GM12878 (cell line): ENCODE data around the gene MEP1A. TPM values are rescaled to one million over a fixed set of nuclear protein-coding genes. Genes with fewer than 3 reads are reported as not detected.

Source experiments
- ATAC-seq: fragments of 200-7000 bp; cut with Tn5 transposase; 3 replicates; pipeline ENCODE4 v1.9.1; 2020; ENCODE audit warnings: mild to moderate bottlenecking, moderate library complexity
- BruUV-seq: library from RNA; stranded (reverse); fragments of 400-500 nt; replicated peaks from 2 replicates; lab custom pipeline; 2021; lab: Mats Ljungman, UMichigan
- CTCF ChIA-PET: fragments of 300-600 bp; sonication (Branson Sonifier 250); formaldehyde crosslinking; extraction: SDS; loops from one replicate; lab custom pipeline; 2021; ENCODE audit warnings: inconsistent platforms; lab: Yijun Ruan, JAX
- POLR2A ChIA-PET: fragments of 350-600 bp; formaldehyde crosslinking; extraction: SDS; loops from one replicate; lab custom pipeline; 2021; ENCODE audit warnings: inconsistent platforms; lab: Charles Lee
- RAD21 ChIA-PET: fragments of 300-600 bp; sonication (Branson Sonifier 250); formaldehyde crosslinking; loops from one replicate; lab custom pipeline; 2023; ENCODE audit warnings: antibody characterized with exemption; ENCODE audit not compliant: unreplicated experiment; lab: Charles Lee
- SMC1A ChIA-PET: fragments of 300-600 bp; sonication (Branson Sonifier 250); formaldehyde crosslinking; loops from one replicate; lab custom pipeline; 2023; ENCODE audit not compliant: unreplicated experiment, uncharacterized antibody; lab: Charles Lee
- DNase-seq: peaks from one replicate; pipeline ENCODE4 v3.0.0-alpha.2; 2011; ENCODE audit warnings: low read depth, low spot score
- FAIRE-seq: peaks from 3 replicates; lab custom pipeline; 2011; peaks lifted over from hg19 to GRCh38; lab: Jason Lieb, UNC
- H2AFZ ChIP-seq: 2 replicates; pipeline ENCODE4 v1.6.0; 2011; ENCODE audit warnings: low read depth, low read length, control low read depth; ENCODE audit not compliant: control insufficient read depth
- H3K27ac ChIP-seq: 2 replicates; pipeline ENCODE4 v1.5.1; 2011; ENCODE audit warnings: control low read depth; ENCODE audit not compliant: control insufficient read depth, insufficient read depth
- H3K27me3 ChIP-seq, 2 experiments: replicated peaks in 1 of 2; 2 replicates each; pipeline versions ENCODE4 v1.6.0 to v1.6.1; 2011; ENCODE audit warnings: low read length in 1 of 2; ENCODE audit not compliant: control insufficient read depth in 2 of 2, insufficient read depth in 2 of 2
- H3K36me3 ChIP-seq, 2 experiments: 2 replicates each; pipeline ENCODE4 v1.5.1; 2011; ENCODE audit warnings: low read length in 1 of 2; ENCODE audit not compliant: control insufficient read depth in 2 of 2, insufficient read depth in 2 of 2
- H3K4me1 ChIP-seq: 2 replicates; pipeline ENCODE4 v1.6.1; 2011; ENCODE audit warnings: mild to moderate bottlenecking, low read length, moderate library complexity, mixed read lengths; ENCODE audit not compliant: control insufficient read depth, insufficient read depth
- H3K4me2 ChIP-seq: 2 replicates; pipeline ENCODE4 v1.6.0; 2011; ENCODE audit warnings: control low read depth; ENCODE audit not compliant: control insufficient read depth, insufficient read depth
- H3K4me3 ChIP-seq: fragments of 200-600 bp; sonication (generic); 2 replicates; pipeline ENCODE4 v1.5.1; 2016
- H3K79me2 ChIP-seq: 2 replicates; pipeline ENCODE4 v1.6.0; 2011; ENCODE audit warnings: low read length; ENCODE audit not compliant: control insufficient read depth, insufficient read depth
- H3K9ac ChIP-seq: 2 replicates; pipeline ENCODE4 v1.8.0; 2011; ENCODE audit warnings: low read length, control low read depth, mixed read lengths; ENCODE audit not compliant: control insufficient read depth, insufficient read depth
- H3K9me3 ChIP-seq: replicated peaks from 3 replicates; pipeline ENCODE4 v1.5.1; 2011; ENCODE audit warnings: mild to moderate bottlenecking, low read length; ENCODE audit not compliant: control insufficient read depth, insufficient read depth
- H4K20me1 ChIP-seq: 2 replicates; pipeline ENCODE4 v1.6.0; 2011; ENCODE audit not compliant: control insufficient read depth, insufficient read depth
- CHD2 ChIP-seq: IDR thresholded peaks from 2 replicates; pipeline ENCODE4 v1.6.1; 2011; ENCODE audit warnings: low read depth, low read length, improper control_type of control experiment, borderline replicate concordance
- EGR1 ChIP-seq, 2 experiments: IDR thresholded peaks; 1 replicate in 1 of 2; 2 replicates in 1 of 2; pipeline ENCODE4 v1.6.1; 2011 to 2012; ENCODE audit warnings: low read depth in 2 of 2, low read length in 2 of 2, borderline replicate concordance in 1 of 2, mild to moderate bottlenecking in 1 of 2, moderate library complexity in 1 of 2
- HDGF ChIP-seq: fragments of 450-650 bp; IDR thresholded peaks from 2 replicates; pipeline ENCODE4 v1.6.1; 2016; ENCODE audit warnings: antibody characterized with exemption
- NBN ChIP-seq: fragments of 450-650 bp; IDR thresholded peaks from 2 replicates; pipeline ENCODE4 v1.6.1; 2016
- RFX5 ChIP-seq: IDR thresholded peaks from 2 replicates; pipeline ENCODE4 v1.6.1; 2011; ENCODE audit warnings: low read depth, low read length, improper control_type of control experiment
- SMAD1 ChIP-seq: fragments of 450-650 bp; IDR thresholded peaks from 2 replicates; pipeline ENCODE4 v1.6.1; 2018; ENCODE audit warnings: mild to moderate bottlenecking, low read depth; ENCODE audit not compliant: partially characterized antibody
- TBL1XR1 ChIP-seq: IDR thresholded peaks from 2 replicates; pipeline ENCODE4 v1.6.1; 2012; ENCODE audit warnings: low read depth, low read length, improper control_type of control experiment
- TCF3 ChIP-seq: IDR thresholded peaks from 2 replicates; pipeline ENCODE4 v1.6.1; 2012; ENCODE audit warnings: low read depth, mild to moderate bottlenecking, low read length, borderline replicate concordance; ENCODE audit not compliant: insufficient read depth
- USF2 ChIP-seq: IDR thresholded peaks from 2 replicates; pipeline ENCODE4 v1.6.1; 2011; ENCODE audit warnings: low read depth, low read length, improper control_type of control experiment, borderline replicate concordance
- ZNF384 ChIP-seq: IDR thresholded peaks from 2 replicates; pipeline ENCODE4 v1.6.1; 2012; ENCODE audit warnings: low read depth, mild to moderate bottlenecking, low read length, improper control_type of control experiment, borderline replicate concordance
- ZNF622 ChIP-seq: fragments of 450-650 bp; IDR thresholded peaks from 2 replicates; pipeline ENCODE4 v1.6.1; 2017; ENCODE audit warnings: mild to moderate bottlenecking, inconsistent platforms
- WGBS: methylation state at CpG from one replicate; pipeline ENCODE4 v1.1.6; 2016; ENCODE audit warnings: low lambda C conversion rate; ENCODE audit not compliant: insufficient replicate concordance, insufficient coverage; ENCODE audit errors: missing lambda C conversion rate; 5-methylcytosine and 5-hydroxymethylcytosine counted together
- in situ Hi-C: fragments of 300-500 bp; cut with MboI; formaldehyde crosslinking; loops from 9 replicates; pipeline ENCODE4 v1.14.3; 2018; ENCODE audit warnings: mixed read lengths
- intact Hi-C: fragments of 100-400 bp; cut with micrococcal nuclease; formaldehyde crosslinking; loops from one replicate; pipeline ENCODE4 v1.14.2; 2022; ENCODE audit not compliant: unreplicated experiment
- polyA plus RNA-seq, 11 experiments: library from polyadenylated mRNA; depleted of rRNA in 4 of 11; unstranded in 6 of 11; stranded (reverse) in 5 of 11; fragments of >200 nt; fragmentation: Nextera tagmentation in 4 of 11; fragmentation: Illumina TruSeq in 1 of 11; extraction: Ambion mirVana in 4 of 11; extraction: Trizol in 1 of 11; gene quantifications; 1 replicate in 1 of 11; 2 replicates in 10 of 11; pipeline versions ENCODE4 v1.2.1 to v1.2.3, GENCODE V29; 2011 to 2016; ENCODE audit warnings: inconsistent platforms in 2 of 11, missing spikeins in 2 of 11, low read depth in 1 of 11
- total RNA-seq, 4 experiments: library from RNA; depleted of rRNA in 3 of 4; stranded (reverse); fragments of >200 nt in 3 of 4; fragmentation: Illumina TruSeq in 1 of 4; extraction: Trizol in 1 of 4; gene quantifications; 2 replicates each; pipeline versions ENCODE4 v1.2.1 to v1.2.3, GENCODE V29; 2013 to 2021
- TF ChIP-seq, protein P1 (sequence below): fragments of 450-650 bp; IDR thresholded peaks from 2 replicates; pipeline ENCODE4 v1.6.1; 2018; ENCODE audit warnings: mild to moderate bottlenecking, low read depth, moderate library complexity; ENCODE audit not compliant: partially characterized antibody

Gene MEP1A
- total and polyA plus RNA-seq, 10 of the 15 experiments (the other 5 are each of a cell fraction or from before 2014, with no cell fraction given), result not detected

DNA sequence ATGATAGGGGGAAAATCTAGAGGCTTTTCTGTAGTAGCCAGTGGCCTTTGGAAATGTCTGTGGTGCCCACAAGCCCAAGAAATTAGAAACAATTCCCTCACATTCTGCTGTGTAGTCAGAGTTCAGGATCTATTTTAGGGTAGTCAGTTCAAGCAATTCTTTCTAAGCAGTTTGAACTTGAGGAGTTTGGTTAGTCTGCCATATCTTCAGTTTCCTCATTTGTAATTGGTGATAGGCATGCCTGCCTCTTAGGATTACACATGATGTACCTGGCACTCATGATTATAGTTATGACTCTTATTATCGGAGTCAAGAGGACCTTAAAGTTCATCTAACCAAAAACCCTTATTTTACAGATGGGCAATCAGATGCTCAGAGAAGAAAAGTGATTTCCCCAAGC, 21.2 kb upstream of the MEP1A start:
- WGBS, result 0% methylated on average over 1 of the region's 1 CpG
- H3K79me2 ChIP-seq, result no peaks in the 10 kb centered on the region
- H3K4me1 ChIP-seq, result no peaks in the 10 kb centered on the region
- intact Hi-C loops (no loop called here), in situ Hi-C loops (loop anchor here (10.0 kb wide), 1 partner anchor 347 kb away; no protein-coding TSS in a partner anchor)
- no peak overlapping the region for H2AFZ ChIP-seq
- no peak for TF ChIP-seq SMAD1
- TF ChIP-seq ZNF384, result no peak
- no peak for TF ChIP-seq USF2
- TF ChIP-seq TBL1XR1, result no peak
- TF ChIP-seq RFX5, result no peak
- TF ChIP-seq CHD2, result no peak
- TF ChIP-seq TCF3, result no peak
- TF ChIP-seq NBN, result no peak
- TF ChIP-seq HDGF, result no peak
- TF ChIP-seq ZNF622, result no peak
- no peak for TF ChIP-seq EGR1 (IDR thresholded peaks at IDR 0.05; ENCODE audit: borderline replicate concordance in 1 of 2, low read depth in 2 of 2, low read length in 2 of 2)
- TF ChIP-seq, protein P1, sequence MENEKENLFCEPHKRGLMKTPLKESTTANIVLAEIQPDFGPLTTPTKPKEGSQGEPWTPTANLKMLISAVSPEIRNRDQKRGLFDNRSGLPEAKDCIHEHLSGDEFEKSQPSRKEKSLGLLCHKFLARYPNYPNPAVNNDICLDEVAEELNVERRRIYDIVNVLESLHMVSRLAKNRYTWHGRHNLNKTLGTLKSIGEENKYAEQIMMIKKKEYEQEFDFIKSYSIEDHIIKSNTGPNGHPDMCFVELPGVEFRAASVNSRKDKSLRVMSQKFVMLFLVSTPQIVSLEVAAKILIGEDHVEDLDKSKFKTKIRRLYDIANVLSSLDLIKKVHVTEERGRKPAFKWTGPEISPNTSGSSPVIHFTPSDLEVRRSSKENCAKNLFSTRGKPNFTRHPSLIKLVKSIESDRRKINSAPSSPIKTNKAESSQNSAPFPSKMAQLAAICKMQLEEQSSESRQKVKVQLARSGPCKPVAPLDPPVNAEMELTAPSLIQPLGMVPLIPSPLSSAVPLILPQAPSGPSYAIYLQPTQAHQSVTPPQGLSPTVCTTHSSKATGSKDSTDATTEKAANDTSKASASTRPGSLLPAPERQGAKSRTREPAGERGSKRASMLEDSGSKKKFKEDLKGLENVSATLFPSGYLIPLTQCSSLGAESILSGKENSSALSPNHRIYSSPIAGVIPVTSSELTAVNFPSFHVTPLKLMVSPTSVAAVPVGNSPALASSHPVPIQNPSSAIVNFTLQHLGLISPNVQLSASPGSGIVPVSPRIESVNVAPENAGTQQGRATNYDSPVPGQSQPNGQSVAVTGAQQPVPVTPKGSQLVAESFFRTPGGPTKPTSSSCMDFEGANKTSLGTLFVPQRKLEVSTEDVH, result no peak
- SMC1A ChIA-PET, result no interaction called here
- RAD21 ChIA-PET, result no interaction called here
- FAIRE-seq (no peak), DNase-seq (no peak), ATAC-seq (no peak)
- H3K4me2 ChIP-seq, result no peak overlapping the region
- H3K9ac ChIP-seq, result no peak overlapping the region
- BruUV-seq, result no TSS peak
- no peaks in the 10 kb centered on the region for H3K27me3 ChIP-seq
- CTCF ChIA-PET, result interaction anchor here (1.1 kb wide), 1 partner anchor 77 kb away, joined by 3 read pairs; no protein-coding TSS in a partner anchor
- POLR2A ChIA-PET, result no interaction called here
- no peak overlapping the region for H3K4me3 ChIP-seq
- no peaks in the 10 kb centered on the region for H3K36me3 ChIP-seq
- no peak overlapping the region for H3K27ac ChIP-seq
- H3K9me3 ChIP-seq, result no peaks in the 10 kb centered on the region
- H4K20me1 ChIP-seq, result no peaks in the 10 kb centered on the region
